G401 (cell line): ENCODE data around the gene SLC25A39. TPM values are rescaled to one million over a fixed set of nuclear protein-coding genes. Genes with fewer than 3 reads are reported as not detected.
A peak's percentile ranks its signal among the peaks of the same experiment; 100 is the strongest.

ENCODE experiments used
- DNase-seq: peaks from one replicate; pipeline ENCODE4 v3.0.0-alpha.2; 2015; ENCODE audit warnings: low spot score
- in situ Hi-C: cut with HindIII; loops from 2 replicates; pipeline ENCODE4 v1.10.0; 2016; ENCODE audit warnings: low sequenced_read_pairs, mixed read lengths
- total RNA-seq: library from RNA; depleted of rRNA; stranded (reverse); fragments of >200 nt; shearing (Covaris generic); gene quantifications from 2 replicates; pipeline ENCODE4 v1.2.3, GENCODE V29; 2014

The SLC25A39 gene
- total RNA-seq, 1 experiment from 2014 or later: 340 TPM

- no peak for DNase-seq
- in situ Hi-C loops: no loop called here
These were observed 6.3 kb downstream of the SLC25A39 start for GRCh38 chr17:44318077-44318892.

- in situ Hi-C loops: no loop called here
- DNase-seq: no peak
These were observed 7.1 kb downstream of the SLC25A39 start for GRCh38 chr17:44317545-44317944.

DNA sequence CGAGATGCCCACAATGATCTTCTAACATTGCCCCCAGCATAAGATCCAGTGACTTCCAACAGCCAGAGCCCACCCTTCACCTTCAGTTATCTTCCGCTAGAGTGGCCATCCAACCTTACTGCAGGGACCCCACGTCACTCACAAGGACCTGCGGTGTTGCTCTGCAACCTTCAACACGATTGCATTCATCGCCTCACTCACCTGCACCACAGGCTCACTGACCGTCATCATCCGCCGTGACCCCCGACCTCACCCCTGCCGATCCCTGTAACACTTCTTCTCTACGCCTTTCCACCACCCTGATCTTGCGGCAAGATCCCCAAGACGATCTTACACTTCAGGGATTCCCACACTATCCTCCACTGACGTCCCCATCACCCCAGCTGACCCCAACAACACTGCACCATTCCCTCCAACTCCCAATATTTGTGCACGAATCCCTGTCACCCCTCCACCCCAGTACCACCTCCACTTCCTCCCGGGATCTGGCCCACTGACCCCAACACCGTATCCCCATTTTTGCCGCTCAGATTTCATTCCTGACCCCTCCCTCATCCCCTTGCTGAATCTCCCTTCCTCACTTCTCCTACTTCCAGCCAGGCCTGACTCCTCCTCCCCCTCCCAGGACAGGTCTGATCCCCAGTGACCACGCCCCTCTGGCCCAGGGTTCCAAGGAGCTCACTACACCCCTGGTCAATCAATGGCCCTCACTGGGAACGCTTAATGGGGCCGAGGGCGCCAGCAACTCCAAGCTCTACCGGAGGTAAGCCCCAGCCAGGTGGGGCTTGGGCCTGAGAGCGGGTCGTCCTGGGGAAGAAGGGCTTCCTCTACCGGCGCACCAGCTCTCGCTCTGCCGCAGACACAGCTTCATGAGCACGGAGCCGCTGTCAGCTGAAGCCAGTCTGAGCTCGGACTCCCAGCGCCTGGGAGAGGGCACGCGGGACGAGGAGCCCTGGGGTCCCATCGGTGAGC lies 8.6 kb downstream of the SLC25A39 start:
- DNase-seq: no peak
- in situ Hi-C loops: no loop called here

DNA sequence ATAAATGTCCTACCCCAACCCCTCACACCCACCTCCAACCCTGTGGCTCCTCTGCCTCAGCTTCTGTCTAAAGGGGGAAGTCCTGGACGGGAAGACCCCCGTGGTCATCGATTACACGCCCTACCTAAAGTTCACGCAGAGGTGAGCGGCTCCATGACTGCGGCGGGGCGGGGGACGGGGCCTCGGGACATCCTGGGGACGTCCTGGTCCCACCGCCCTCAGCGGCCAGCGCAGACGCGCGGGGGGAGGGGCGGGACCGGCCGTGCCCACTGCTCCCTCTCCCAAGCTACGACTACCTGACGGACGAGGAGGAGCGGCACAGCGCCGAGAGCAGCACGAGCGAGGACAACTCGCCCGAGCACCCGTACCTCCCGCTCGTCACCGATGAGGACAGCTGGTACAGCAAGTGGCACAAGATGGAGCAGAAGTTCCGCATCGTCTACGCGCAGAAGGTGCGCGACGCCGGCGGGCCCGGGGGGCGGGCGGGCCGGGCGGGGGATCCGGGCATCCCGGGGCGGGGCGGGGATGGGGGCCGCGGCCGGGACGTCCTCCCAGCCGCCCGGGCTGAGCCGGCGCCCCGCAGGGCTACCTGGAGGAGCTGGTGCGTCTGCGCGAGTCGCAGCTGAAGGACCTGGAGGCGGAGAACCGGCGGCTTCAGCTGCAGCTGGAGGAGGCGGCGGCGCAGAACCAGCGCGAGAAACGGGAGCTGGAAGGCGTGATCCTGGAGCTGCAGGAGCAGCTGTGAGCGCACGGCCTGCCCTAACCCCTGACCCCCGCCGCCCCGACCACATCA lies 9.6 kb downstream of the SLC25A39 start:
- peak; percentile 43 for DNase-seq
- in situ Hi-C loops: no loop called here

DNA sequence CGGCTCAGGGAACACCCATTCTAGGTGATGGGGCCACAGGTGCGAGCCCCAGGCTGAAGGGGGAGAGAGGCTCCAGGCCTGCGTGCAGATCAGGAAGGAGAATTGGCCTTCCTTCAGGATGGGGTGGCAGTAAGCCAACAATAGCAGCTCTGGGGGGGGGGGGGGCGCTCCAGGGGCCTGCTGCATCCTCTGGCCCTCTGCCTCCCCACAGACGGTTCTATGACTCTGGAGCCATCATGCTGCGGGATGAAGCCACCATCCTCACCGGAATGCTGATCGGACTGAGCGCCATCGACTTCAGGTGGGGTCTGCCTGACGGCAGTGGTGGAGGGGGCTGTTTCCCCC lies 10.1 kb downstream of the SLC25A39 start:
- DNase-seq: no peak
- in situ Hi-C loops: no loop called here

DNA sequence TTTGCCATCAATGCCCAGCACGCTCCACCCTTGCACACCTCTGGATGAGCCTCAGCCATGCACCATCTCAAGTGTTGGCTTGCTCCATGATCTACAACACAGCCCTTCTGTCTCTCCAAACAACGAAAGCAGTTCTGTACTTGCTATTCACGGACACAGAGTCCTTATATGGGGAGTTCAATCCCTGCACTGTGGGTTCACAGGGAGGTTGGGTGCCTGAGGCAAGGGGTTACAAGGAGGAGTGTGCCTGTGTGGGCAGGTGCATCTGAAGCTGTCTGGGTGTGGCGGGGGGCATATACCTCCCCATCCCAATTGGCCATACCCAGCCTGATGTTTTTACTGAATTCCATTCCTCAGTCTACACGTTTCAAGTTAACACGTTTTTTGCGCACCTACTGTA lies 10.6 kb downstream of the SLC25A39 start:
- no peak for DNase-seq
- in situ Hi-C loops: no loop called here

GRCh38 chr17:44312396-44313104 lies 12.1 kb downstream of the SLC25A39 start:
- no peak for DNase-seq
- in situ Hi-C loops: no loop called here

GRCh38 chr17:44311562-44312181 lies 13.0 kb downstream of the SLC25A39 start:
- DNase-seq: no peak
- in situ Hi-C loops: no loop called here

DNA sequence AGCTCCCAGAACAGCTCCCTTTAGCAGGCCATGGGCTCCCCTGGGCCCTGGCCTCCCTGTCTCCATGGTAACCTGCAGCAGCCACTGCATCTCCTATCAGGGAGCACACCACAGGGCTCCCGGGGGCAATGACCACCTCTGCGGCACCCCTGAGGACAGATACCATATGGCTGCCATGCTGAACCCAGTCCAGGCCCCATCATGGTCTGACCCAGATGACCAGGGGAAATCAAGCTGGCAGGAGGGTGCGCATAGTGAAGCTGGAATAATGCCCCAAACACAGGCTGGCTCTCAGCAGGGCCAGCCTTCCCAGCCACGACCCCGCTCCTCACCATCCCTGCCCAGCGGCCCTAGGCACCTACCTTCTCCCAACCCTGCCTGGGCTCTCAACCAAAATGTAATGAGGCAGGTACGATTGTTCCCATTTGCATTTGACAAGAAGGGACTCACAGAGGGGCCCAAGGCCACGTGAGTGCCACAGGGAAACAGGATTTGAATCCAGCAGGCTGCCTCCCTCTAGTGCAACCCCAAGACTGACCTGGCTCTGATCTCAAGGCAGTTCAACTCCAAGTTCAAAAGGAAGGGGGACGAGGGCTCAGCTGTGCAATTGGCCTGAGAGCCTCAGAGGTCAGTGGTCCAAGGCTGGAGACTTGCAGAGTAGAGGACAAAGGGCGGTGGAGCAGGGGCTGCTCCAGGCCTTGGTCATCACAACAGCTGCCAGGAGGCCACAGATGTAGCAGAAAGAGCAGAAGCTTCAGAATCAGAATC lies 13.8 kb downstream of the SLC25A39 start:
- in situ Hi-C loops: no loop called here
- DNase-seq: peak; percentile 80

DNA sequence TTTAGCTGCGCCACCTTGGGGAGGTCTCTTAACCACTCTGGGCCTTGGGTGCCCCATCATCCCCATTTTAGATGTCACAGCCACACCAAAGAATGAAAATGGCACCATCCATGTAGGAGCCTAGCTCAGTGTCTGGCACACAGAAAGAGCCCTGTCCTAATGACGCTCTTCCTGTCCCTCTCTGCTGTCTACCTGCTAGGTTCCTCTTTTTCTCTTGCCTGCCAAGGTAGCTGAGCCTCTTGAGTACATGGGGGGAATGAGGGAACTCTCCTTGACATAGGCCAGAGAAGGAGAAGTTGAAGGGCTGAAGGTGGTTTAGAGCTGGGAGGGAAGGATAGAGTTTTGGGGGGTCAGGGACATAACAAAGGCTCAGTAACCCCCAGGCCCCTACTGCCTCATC lies 14.4 kb downstream of the SLC25A39 start:
- in situ Hi-C loops: no loop called here
- no peak for DNase-seq

GRCh38 chr17:44309472-44309871 lies 15.2 kb downstream of the SLC25A39 start:
- no peak for DNase-seq
- in situ Hi-C loops: no loop called here

DNA sequence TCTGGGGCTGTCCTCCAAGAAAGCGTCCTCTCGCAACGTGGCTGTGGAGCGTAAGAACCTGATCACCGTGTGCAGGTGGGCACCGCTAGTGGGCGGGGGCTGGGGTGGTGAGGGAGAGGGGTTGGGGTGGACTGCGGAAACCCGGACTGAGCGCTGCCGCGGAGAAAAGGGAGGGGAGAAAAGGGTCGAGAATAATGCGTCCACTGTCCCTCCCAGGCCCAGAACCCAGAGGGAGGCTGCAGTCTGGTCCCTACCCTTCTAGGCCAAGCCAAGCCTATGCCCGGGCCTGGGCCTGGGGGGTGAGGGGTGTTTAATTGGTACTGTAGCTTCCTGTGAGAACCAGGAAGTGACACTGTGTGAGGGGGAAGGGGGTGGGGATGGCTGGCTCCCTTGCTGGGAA lies 15.8 kb downstream of the SLC25A39 start:
- peak; percentile 62 for DNase-seq
- in situ Hi-C loops: no loop called here

- in situ Hi-C loops: no loop called here
These were observed 16.3 kb downstream of the SLC25A39 start, which contains the start of gene RUNDC3A for GRCh38 chr17:44308320-44308818. RUNDC3A (plus strand) TSS chr17:44308601; CDS start chr17:44308833, 232 bp downstream.

GRCh38 chr17:44307387-44308186 lies 17.0 kb downstream of the SLC25A39 start:
- peak; percentile 75 for DNase-seq

More at GRCh38 chr17:44308320-44308818, 16.3 kb downstream of the SLC25A39 start, which contains the start of gene RUNDC3A:
- peak; percentile 95 for DNase-seq

GRCh38 chr17:44304651-44305050 lies 20.0 kb downstream of the SLC25A39 start:
- in situ Hi-C loops: no loop called here

More at GRCh38 chr17:44307387-44308186, 17.0 kb downstream of the SLC25A39 start:
- in situ Hi-C loops: no loop called here

DNA sequence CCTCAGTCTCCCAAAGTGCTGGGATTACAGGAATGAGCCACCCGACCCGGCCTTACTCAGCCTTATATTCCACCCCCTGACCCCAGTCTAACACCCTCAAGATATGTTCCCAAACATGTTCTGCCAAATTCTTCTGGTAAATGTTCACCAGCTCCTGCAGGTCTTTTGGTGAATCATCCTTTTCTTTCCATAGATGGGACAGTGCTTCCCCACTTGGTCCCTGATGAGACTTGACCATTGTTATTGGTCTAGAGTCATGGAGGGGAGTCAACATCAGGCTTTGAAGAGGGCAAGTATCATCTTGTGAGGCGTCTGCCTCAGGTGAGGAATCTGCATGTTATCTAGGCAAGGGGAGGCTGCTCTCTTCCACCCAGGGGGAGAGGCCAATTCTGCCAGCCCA lies 26.6 kb downstream of the SLC25A39 start:
- in situ Hi-C loops: no loop called here
- no peak for DNase-seq

More at GRCh38 chr17:44304651-44305050, 20.0 kb downstream of the SLC25A39 start:
- no peak for DNase-seq
